Fibroblast of lung (primary cell): ENCODE data around the gene AGAP2. TPM values are rescaled to one million over a fixed set of nuclear protein-coding genes. Genes with fewer than 3 reads are reported as not detected.

Source experiments
- DNase-seq, 2 donors: peaks; one replicate each; pipeline versions ENCODE4 v3.0.0 to v3.0.0-alpha.2; 2010; ENCODE audit warnings: low read depth in 2 of 2
- H2AFZ ChIP-seq: 2 replicates; pipeline ENCODE4 v1.5.1; 2012; ENCODE audit warnings: low read length, control low read depth, inconsistent platforms
- H3K27ac ChIP-seq: 2 replicates; pipeline ENCODE4 v1.5.1; 2011; ENCODE audit warnings: low read length, control low read depth; ENCODE audit not compliant: insufficient read depth
- H3K27me3 ChIP-seq: 2 replicates; pipeline ENCODE4 v1.5.1; 2011; ENCODE audit warnings: mild to moderate bottlenecking, low read length; ENCODE audit not compliant: control insufficient read depth, insufficient read depth
- H3K36me3 ChIP-seq: 2 replicates; pipeline ENCODE4 v1.5.1; 2011; ENCODE audit warnings: low read length; ENCODE audit not compliant: control insufficient read depth, insufficient read depth
- H3K4me1 ChIP-seq: 2 replicates; pipeline ENCODE4 v1.5.1; 2011; ENCODE audit warnings: low read length; ENCODE audit not compliant: control insufficient read depth, insufficient read depth; ENCODE audit errors: extremely low read depth
- H3K4me2 ChIP-seq: 2 replicates; pipeline ENCODE4 v1.5.1; 2011; ENCODE audit warnings: low read length, control low read depth; ENCODE audit not compliant: insufficient read depth; ENCODE audit errors: extremely low read depth
- H3K4me3 ChIP-seq, 4 experiments: fragments of 200-600 bp in 1 of 4; sonication (generic) in 1 of 4; replicated peaks in 1 of 4; 2 replicates each; pipeline ENCODE4 v1.5.1; 2011 to 2016; ENCODE audit warnings: low read length in 4 of 4, low read depth in 3 of 4, mild to moderate bottlenecking in 3 of 4, control low read depth in 2 of 4, inconsistent platforms in 1 of 4, mixed read lengths in 1 of 4; ENCODE audit not compliant: insufficient read depth in 1 of 4; ENCODE audit errors: control extremely low read depth in 1 of 4
- H3K79me2 ChIP-seq: 2 replicates; pipeline ENCODE4 v1.5.1; 2012; ENCODE audit warnings: mild to moderate bottlenecking, low read length, inconsistent platforms; ENCODE audit not compliant: control insufficient read depth, insufficient read depth
- H3K9ac ChIP-seq: 2 replicates; pipeline ENCODE4 v1.5.1; 2011; ENCODE audit warnings: mild to moderate bottlenecking, low read length, control low read depth; ENCODE audit not compliant: insufficient read depth
- H3K9me3 ChIP-seq: 2 replicates; pipeline ENCODE4 v1.5.1; 2012; ENCODE audit warnings: low read depth, low read length; ENCODE audit not compliant: control insufficient read depth, insufficient read depth
- H4K20me1 ChIP-seq: 2 replicates; pipeline ENCODE4 v1.5.1; 2011; ENCODE audit warnings: low read length; ENCODE audit not compliant: control insufficient read depth, insufficient read depth; ENCODE audit errors: extremely low read depth
- CTCF ChIP-seq, 2 donors: IDR thresholded peaks in 1 of 2; conservative IDR thresholded peaks in 1 of 2; 1 replicate in 1 of 2; 2 replicates in 1 of 2; pipeline ENCODE4 v1.5.1; 2011 to 2012; ENCODE audit warnings: low read length in 2 of 2, control low read depth in 1 of 2, inconsistent platforms in 1 of 2, low read depth in 1 of 2, mild to moderate bottlenecking in 1 of 2
- EZH2 ChIP-seq: IDR thresholded peaks from 2 replicates; pipeline ENCODE4 v1.5.1; 2012; ENCODE audit warnings: low read length, control low read depth, mild to moderate bottlenecking; ENCODE audit errors: missing control alignments
- polyA plus RNA-seq, 2 donors: library from polyadenylated mRNA; depleted of rRNA in 1 of 2; stranded (reverse) in 1 of 2; unstranded in 1 of 2; fragments of >200 nt; gene quantifications; 2 replicates each; pipeline ENCODE4 v1.2.1, GENCODE V29; 2011 to 2012; ENCODE audit warnings: missing spikeins in 1 of 2
- total RNA-seq: library from RNA; depleted of rRNA; stranded (reverse); fragments of >200 nt; gene quantifications from 2 replicates; pipeline ENCODE4 v1.2.1, GENCODE V29; 2014

Gene AGAP2
- total and polyA plus RNA-seq, 2 donors (not counting 1 experiment from before 2014, with no cell fraction given) = 0.05 to 0.17 TPM

GRCh38 chr12:57741413-57741789 is 2.9 kb upstream of the AGAP2 start:
- TF ChIP-seq EZH2 (no peak), CTCF (conservative IDR thresholded peaks at IDR 0.05 in 1 of 2, IDR thresholded peaks at IDR 0.05 in 1 of 2; ENCODE audit: low read depth in 1 of 2, low read length in 2 of 2) (no peak)
- H3K9me3 ChIP-seq = no peaks in the 10 kb centered on the region
- peaks cover 2% of the 10 kb centered on the region for H3K4me1 ChIP-seq
- H3K79me2 ChIP-seq = peaks cover 2% of the 10 kb centered on the region
- H3K9ac ChIP-seq = no peak overlapping the region
- H3K36me3 ChIP-seq = peaks cover 2% of the 10 kb centered on the region
- no peaks in the 10 kb centered on the region for H4K20me1 ChIP-seq
- no peak overlapping the region for H2AFZ ChIP-seq
- no peak overlapping the region for H3K4me3 ChIP-seq
- H3K4me2 ChIP-seq = no peak overlapping the region
- H3K27ac ChIP-seq = no peak overlapping the region
- peaks cover 46% of the 10 kb centered on the region for H3K27me3 ChIP-seq
- no peak for DNase-seq

GRCh38 chr12:57740656-57741412 is 2.3 kb upstream of the AGAP2 start:
- TF ChIP-seq EZH2 = no peak
- no peak for TF ChIP-seq CTCF (conservative IDR thresholded peaks at IDR 0.05 in 1 of 2, IDR thresholded peaks at IDR 0.05 in 1 of 2; ENCODE audit: low read depth in 1 of 2, low read length in 2 of 2)
- Histone ChIP-seq H3K4me2 (no peak overlapping the region), H4K20me1 (no peaks in the 10 kb centered on the region), H3K27ac (no peak overlapping the region), H3K27me3 (peaks cover 51% of the 10 kb centered on the region), H3K36me3 (no peaks in the 10 kb centered on the region), H2AFZ (no peak overlapping the region), H3K4me1 (peaks cover 2% of the 10 kb centered on the region), H3K9ac (no peak overlapping the region), H3K79me2 (peaks cover 2% of the 10 kb centered on the region), H3K4me3 (no peak overlapping the region), H3K9me3 (no peaks in the 10 kb centered on the region)
- DNase-seq = no peak

- no peak for DNase-seq
- H4K20me1 ChIP-seq = no peaks in the 10 kb centered on the region
- TF ChIP-seq EZH2 (no peak), CTCF (conservative IDR thresholded peaks at IDR 0.05 in 1 of 2, IDR thresholded peaks at IDR 0.05 in 1 of 2; ENCODE audit: low read depth in 1 of 2, low read length in 2 of 2) (no peak)
- peaks cover 59% of the 10 kb centered on the region for H3K27me3 ChIP-seq
- no peaks in the 10 kb centered on the region for H3K9me3 ChIP-seq
- H3K27ac ChIP-seq = no peak overlapping the region
- H2AFZ ChIP-seq = no peak overlapping the region
- H3K9ac ChIP-seq = no peak overlapping the region
- no peak overlapping the region for H3K4me3 ChIP-seq
- no peaks in the 10 kb centered on the region for H3K79me2 ChIP-seq
- no peak overlapping the region for H3K4me2 ChIP-seq
- peaks cover 3% of the 10 kb centered on the region for H3K4me1 ChIP-seq
- no peaks in the 10 kb centered on the region for H3K36me3 ChIP-seq
Observed at GRCh38 chr12:57739914-57740538, 1.5 kb upstream of the AGAP2 start.
